H9 (cell line): Measurements from ENCODE around the gene FAM149A. TPM values are rescaled to one million over a fixed set of nuclear protein-coding genes. Genes with fewer than 3 reads are reported as not detected.

Experiments
- DNase-seq: peaks from one replicate; pipeline ENCODE4 v3.0.0-alpha.2; 2017
- H2AFZ ChIP-seq: one replicate; pipeline ENCODE4 v1.6.1; 2013; ENCODE audit warnings: mild to moderate bottlenecking, low read length, control low read depth, moderate library complexity
- H2AK5ac ChIP-seq: 2 replicates; pipeline ENCODE4 v1.6.1; 2013; ENCODE audit warnings: low read length, control low read depth, mixed read lengths; ENCODE audit not compliant: insufficient read length
- H2BK120ac ChIP-seq: one replicate; pipeline ENCODE4 v1.6.1; 2013; ENCODE audit warnings: low read depth, mild to moderate bottlenecking, low read length, control low read depth, inconsistent platforms; ENCODE audit not compliant: poor library complexity, severe bottlenecking
- H2BK12ac ChIP-seq: 2 replicates; pipeline ENCODE4 v1.6.1; 2013; ENCODE audit warnings: low read length, control low read depth, mixed read lengths, low read depth; ENCODE audit not compliant: insufficient read length
- H2BK15ac ChIP-seq: 2 replicates; pipeline ENCODE4 v1.6.1; 2013; ENCODE audit warnings: low read depth, low read length, control low read depth
- H2BK20ac ChIP-seq: one replicate; pipeline ENCODE4 v1.6.1; 2013; ENCODE audit warnings: low read depth, mild to moderate bottlenecking, low read length, control low read depth, inconsistent platforms; ENCODE audit not compliant: poor library complexity, severe bottlenecking
- H2BK5ac ChIP-seq: 2 replicates; pipeline ENCODE4 v1.6.1; 2013; ENCODE audit warnings: low read length, control low read depth, mixed read lengths; ENCODE audit not compliant: insufficient read length
- H3K14ac ChIP-seq: 2 replicates; pipeline ENCODE4 v1.6.1; 2013; ENCODE audit warnings: low read length, control low read depth; ENCODE audit not compliant: insufficient read depth
- H3K18ac ChIP-seq: 2 replicates; pipeline ENCODE4 v1.6.1; 2013; ENCODE audit warnings: low read depth, mild to moderate bottlenecking, mixed read lengths, low read length, control low read depth; ENCODE audit not compliant: insufficient read length
- H3K23ac ChIP-seq: 2 replicates; pipeline ENCODE4 v1.6.1; 2013; ENCODE audit warnings: low read length, control low read depth, mixed read lengths, low read depth; ENCODE audit not compliant: insufficient read length
- H3K23me2 ChIP-seq: 2 replicates; pipeline ENCODE4 v1.6.1; 2013; ENCODE audit warnings: low read depth, mild to moderate bottlenecking, mixed read lengths, low read length, control low read depth; ENCODE audit not compliant: insufficient read length, poor library complexity, severe bottlenecking
- H3K27ac ChIP-seq: 2 replicates; pipeline ENCODE4 v1.5.1; 2013; ENCODE audit warnings: low read length, control low read depth, mixed read lengths, low read depth; ENCODE audit not compliant: insufficient read length
- H3K27me3 ChIP-seq: 2 replicates; pipeline ENCODE4 v1.6.1; 2013; ENCODE audit warnings: low read length, control low read depth, inconsistent platforms; ENCODE audit not compliant: insufficient read depth
- H3K4ac ChIP-seq: 2 replicates; pipeline ENCODE4 v1.6.1; 2013; ENCODE audit warnings: low read depth, mild to moderate bottlenecking, control low read depth, inconsistent platforms, low read length, moderate library complexity
- H3K4me1 ChIP-seq: 2 replicates; pipeline ENCODE4 v1.6.1; 2013; ENCODE audit warnings: low read length, control low read depth, inconsistent platforms; ENCODE audit not compliant: insufficient read depth
- H3K4me2 ChIP-seq: 2 replicates; pipeline ENCODE4 v1.6.1; 2013; ENCODE audit warnings: low read length, control low read depth, mixed read lengths; ENCODE audit not compliant: insufficient read length, insufficient read depth
- H3K56ac ChIP-seq: 2 replicates; pipeline ENCODE4 v1.6.1; 2013; ENCODE audit warnings: low read depth, mild to moderate bottlenecking, mixed read lengths, low read length, control low read depth; ENCODE audit not compliant: insufficient read length
- H3K79me1 ChIP-seq: 2 replicates; pipeline ENCODE4 v1.6.1; 2013; ENCODE audit warnings: low read depth, mild to moderate bottlenecking, moderate library complexity, low read length, control low read depth, inconsistent platforms; ENCODE audit not compliant: insufficient read depth, poor library complexity, severe bottlenecking
- H3K79me2 ChIP-seq: 2 replicates; pipeline ENCODE4 v1.6.1; 2013; ENCODE audit warnings: low read length, control low read depth, inconsistent platforms; ENCODE audit not compliant: insufficient read depth
- H3K9ac ChIP-seq: 2 replicates; pipeline ENCODE4 v1.6.1; 2013; ENCODE audit warnings: low read length, control low read depth, mixed read lengths; ENCODE audit not compliant: insufficient read length; ENCODE audit errors: extremely low read depth
- H3K9me3 ChIP-seq: one replicate; pipeline ENCODE4 v1.6.1; 2013; ENCODE audit warnings: low read depth, low read length, inconsistent platforms; ENCODE audit not compliant: control insufficient read depth
- H3T11ph ChIP-seq: one replicate; pipeline ENCODE4 v1.6.1; 2013; ENCODE audit warnings: mild to moderate bottlenecking, low read length, control low read depth, inconsistent platforms
- H4K20me1 ChIP-seq: one replicate; pipeline ENCODE4 v1.6.1; 2013; ENCODE audit not compliant: control insufficient read depth, insufficient read length, insufficient read depth
- H4K5ac ChIP-seq: 2 replicates; pipeline ENCODE4 v1.6.1; 2013; ENCODE audit warnings: low read depth, mild to moderate bottlenecking, mixed read lengths, low read length, control low read depth; ENCODE audit not compliant: insufficient read length
- H4K8ac ChIP-seq: replicated peaks from 2 replicates; pipeline ENCODE4 v1.6.1; 2013; ENCODE audit warnings: low read length, control low read depth, mixed read lengths, low read depth; ENCODE audit not compliant: insufficient read length
- H4K91ac ChIP-seq: 2 replicates; pipeline ENCODE4 v1.6.1; 2013; ENCODE audit warnings: low read depth, mild to moderate bottlenecking, moderate library complexity, mixed read lengths, low read length, control low read depth; ENCODE audit not compliant: insufficient read length
- H3K27ac Mint-ChIP-seq, 3 experiments: 2 replicates in 2 of 3; 3 replicates in 1 of 3; pipeline ENCODE4 v1.8.0; 2020 to 2021; ENCODE audit warnings: mixed read lengths in 3 of 3, mild to moderate bottlenecking in 1 of 3, moderate library complexity in 1 of 3
- H3K27me3 Mint-ChIP-seq: 2 replicates; pipeline ENCODE4 v1.8.0; 2021; ENCODE audit warnings: low read depth, mild to moderate bottlenecking, moderate library complexity, mixed read lengths
- H3K36me3 Mint-ChIP-seq, 3 experiments: 2 replicates in 2 of 3; 3 replicates in 1 of 3; pipeline ENCODE4 v1.8.0; 2020 to 2021; ENCODE audit warnings: low read depth in 3 of 3, mixed read lengths in 3 of 3; ENCODE audit not compliant: insufficient read depth in 1 of 3
- H3K4me1 Mint-ChIP-seq, 2 experiments: 2 replicates each; pipeline ENCODE4 v1.8.0; 2020; ENCODE audit warnings: mixed read lengths in 2 of 2
- H3K4me3 Mint-ChIP-seq, 2 experiments: 2 replicates in 1 of 2; 3 replicates in 1 of 2; pipeline ENCODE4 v1.8.0; 2020 to 2021; ENCODE audit warnings: mild to moderate bottlenecking in 2 of 2, mixed read lengths in 2 of 2, moderate library complexity in 1 of 2
- H3K9me3 Mint-ChIP-seq, 2 experiments: 2 replicates in 1 of 2; 3 replicates in 1 of 2; pipeline ENCODE4 v1.8.0; 2020; ENCODE audit warnings: mild to moderate bottlenecking in 2 of 2, mixed read lengths in 2 of 2, moderate library complexity in 1 of 2
- CTCF ChIP-seq: fragments of 200-600 bp; sonication (generic); conservative IDR thresholded peaks from 3 replicates; pipeline ENCODE4 v1.8.0; 2021; ENCODE audit warnings: antibody characterized with exemption, mild to moderate bottlenecking
- WGBS: extraction: QIAGEN DNeasy Blood & Tissue Kit; methylation state at CpG from one replicate; pipeline ENCODE4 v1.1.7; 2013; ENCODE audit warnings: missing lambda C conversion rate, low lambda C conversion rate, mixed read lengths; ENCODE audit not compliant: insufficient read length; ENCODE audit errors: extremely low coverage; 5-methylcytosine and 5-hydroxymethylcytosine counted together
- total RNA-seq: library from RNA; stranded (reverse); gene quantifications from 2 replicates; pipeline ENCODE4 v1.2.1, GENCODE V29; 2021

FAM149A gene
- total RNA-seq, 1 experiment from 2014 or later, result 5.9 TPM

GRCh38 chr4:186202490-186203140, 98.1 kb downstream of the FAM149A start:
- no peak for DNase-seq

More at GRCh38 chr4:186202490-186203140, 98.1 kb downstream of the FAM149A start:
- Mint-ChIP-seq H3K27me3 (no peaks in the 10 kb centered on the region), H3K36me3 (peaks cover 0 to 7% (median 1%) of the 10 kb centered on the region in 3 experiments; a peak in 4 of 7 replicates), H3K4me1 (peaks cover 18 to 19% of the 10 kb centered on the region in 2 experiments), H3K9me3 (peaks cover 2 to 9% of the 10 kb centered on the region in 2 experiments; a peak in 4 of 5 replicates), H3K4me3 (no peak overlapping the region; a peak in 1 of 5 replicates), H3K27ac (no peak overlapping the region; a peak in 1 of 7 replicates)
- Histone ChIP-seq H3K4ac (no peak overlapping the region), H4K91ac (no peak overlapping the region), H3K4me2 (no peak overlapping the region), H3K14ac (no peak overlapping the region), H4K5ac (no peak overlapping the region), H2BK15ac (no peak overlapping the region), H3K27me3 (no peaks in the 10 kb centered on the region), H4K20me1 (no peaks in the 10 kb centered on the region), H4K8ac (no peak overlapping the region), H3K18ac (no peak overlapping the region), H3K4me1 (no peaks in the 10 kb centered on the region), H3K9ac (no peak overlapping the region), H3K79me1 (no peaks in the 10 kb centered on the region), H3K79me2 (no peaks in the 10 kb centered on the region), H3K27ac (no peak overlapping the region), H2BK12ac (no peak overlapping the region), H3K56ac (no peak overlapping the region), H3K9me3 (no peaks in the 10 kb centered on the region), H2AK5ac (no peak overlapping the region), H3T11ph (no peak overlapping the region), H2BK5ac (no peak overlapping the region), H2AFZ (no peak overlapping the region), H3K23ac (no peak overlapping the region), H2BK120ac (no peak overlapping the region), H2BK20ac (no peak overlapping the region), H3K23me2 (no peaks in the 10 kb centered on the region)
- no CpG with 5 or more reads among the region's 8 CpGs for WGBS
- TF ChIP-seq CTCF, result no peak
